ENCODE data around the gene ITGB4.
"Not testable (repeated sequence)": the region's sequence is repeated elsewhere in the genome, so short reads cannot be mapped to it uniquely, and the experiment has no call there.

Gene ITGB4

DNA sequence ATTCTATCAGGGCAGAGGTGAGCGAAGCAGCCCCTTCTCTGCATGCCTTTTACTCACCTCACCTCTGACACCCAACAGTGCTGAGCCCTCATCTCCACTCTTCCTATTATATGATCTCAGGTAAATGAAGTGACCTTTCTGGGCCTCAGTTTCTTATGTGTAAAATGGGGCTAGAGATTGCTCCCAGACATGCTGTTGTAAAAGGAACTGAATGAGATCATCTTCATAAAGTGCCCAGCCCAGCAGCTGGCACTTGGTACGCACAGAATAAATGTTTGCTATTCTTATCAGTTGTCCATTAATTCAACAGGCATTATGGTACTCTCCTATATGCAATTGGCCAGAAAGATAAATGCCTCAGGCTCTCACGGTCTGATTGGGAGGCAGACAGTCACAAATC is 48.3 kb downstream of the ITGB4 start:
- DNase-seq (ENCODE audit: low read depth, low spot score): no peak

DNA sequence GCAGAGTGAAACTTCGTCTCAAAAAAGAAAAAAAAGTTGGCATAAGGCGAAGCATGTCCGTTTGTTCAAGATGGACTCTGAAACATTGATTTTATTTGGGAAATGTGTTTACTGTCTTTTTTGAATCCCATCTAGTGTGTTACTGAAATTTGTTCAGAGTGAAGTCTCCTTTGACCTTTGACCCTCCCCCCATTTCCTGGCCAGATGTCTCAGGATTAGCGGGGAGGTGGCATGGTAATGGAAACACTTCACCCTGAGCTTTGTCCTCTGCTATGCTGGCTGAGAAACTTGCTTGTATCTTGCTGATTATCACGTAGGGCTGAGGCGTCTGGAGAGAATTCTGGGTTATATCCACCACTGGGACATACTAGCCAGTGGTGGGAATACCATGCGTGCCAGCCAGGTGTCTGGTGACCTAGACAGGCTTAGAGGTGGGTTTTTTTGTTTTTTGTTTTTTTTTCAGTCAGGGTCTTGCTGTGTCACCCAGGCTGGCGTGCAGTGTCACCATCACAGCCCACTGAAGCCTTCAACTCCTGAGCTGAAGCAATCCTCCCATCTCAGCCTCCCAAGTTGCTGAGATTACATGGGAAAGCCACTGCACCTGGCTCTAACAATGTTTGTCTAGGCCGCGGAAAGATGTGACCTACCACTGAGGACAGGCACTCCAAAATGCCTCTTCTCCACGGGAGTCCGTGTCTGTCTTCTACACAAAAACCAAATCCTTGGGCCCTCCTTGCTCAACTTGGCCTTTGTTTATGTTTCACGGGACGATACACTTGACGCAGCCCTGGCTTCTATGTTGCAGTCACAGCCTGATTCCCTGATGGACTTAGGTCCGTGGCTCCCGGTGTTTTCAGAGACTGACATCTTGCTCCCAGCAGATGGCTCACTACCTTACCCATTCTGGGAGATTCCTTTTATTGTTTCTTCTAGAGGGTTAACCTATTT is 50.3 kb downstream of the ITGB4 start:
- DNase-seq (ENCODE audit: low read depth, low spot score): no peak

DNA sequence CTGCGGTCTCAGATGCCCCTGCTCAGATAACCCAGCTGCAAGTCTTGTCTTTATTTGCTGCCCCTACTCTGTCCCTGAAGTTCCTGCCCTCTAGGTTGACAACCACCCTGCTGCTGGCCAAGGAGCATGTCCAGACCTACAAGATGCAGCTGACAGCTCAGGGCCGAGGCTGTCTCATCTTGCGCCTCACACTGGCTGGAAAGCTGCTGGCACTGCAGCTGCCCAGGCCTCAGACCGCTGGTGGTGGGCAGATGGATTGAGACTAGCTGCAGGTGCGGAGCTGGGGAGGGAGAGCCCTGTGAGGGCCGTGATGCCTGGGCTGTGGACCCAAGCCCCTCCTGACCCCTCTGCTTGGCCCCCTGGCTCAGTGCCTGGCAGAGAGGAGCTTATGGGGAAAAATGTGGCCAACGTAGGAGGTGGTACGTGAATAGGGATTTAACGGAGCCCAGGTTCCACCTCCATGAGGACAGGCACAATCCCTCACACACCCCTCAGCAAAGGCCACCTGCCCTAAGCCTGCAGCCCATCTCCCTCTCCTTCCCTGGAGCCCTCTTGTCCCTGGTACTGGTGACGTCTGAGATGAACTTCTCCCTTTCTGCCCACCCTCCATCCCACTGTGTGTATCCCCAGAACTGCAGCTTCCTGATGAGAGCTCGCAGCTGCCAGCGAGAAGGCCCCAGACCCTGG is 52.0 kb downstream of the ITGB4 start:
- no peak for DNase-seq (ENCODE audit: low read depth, low spot score)

DNA sequence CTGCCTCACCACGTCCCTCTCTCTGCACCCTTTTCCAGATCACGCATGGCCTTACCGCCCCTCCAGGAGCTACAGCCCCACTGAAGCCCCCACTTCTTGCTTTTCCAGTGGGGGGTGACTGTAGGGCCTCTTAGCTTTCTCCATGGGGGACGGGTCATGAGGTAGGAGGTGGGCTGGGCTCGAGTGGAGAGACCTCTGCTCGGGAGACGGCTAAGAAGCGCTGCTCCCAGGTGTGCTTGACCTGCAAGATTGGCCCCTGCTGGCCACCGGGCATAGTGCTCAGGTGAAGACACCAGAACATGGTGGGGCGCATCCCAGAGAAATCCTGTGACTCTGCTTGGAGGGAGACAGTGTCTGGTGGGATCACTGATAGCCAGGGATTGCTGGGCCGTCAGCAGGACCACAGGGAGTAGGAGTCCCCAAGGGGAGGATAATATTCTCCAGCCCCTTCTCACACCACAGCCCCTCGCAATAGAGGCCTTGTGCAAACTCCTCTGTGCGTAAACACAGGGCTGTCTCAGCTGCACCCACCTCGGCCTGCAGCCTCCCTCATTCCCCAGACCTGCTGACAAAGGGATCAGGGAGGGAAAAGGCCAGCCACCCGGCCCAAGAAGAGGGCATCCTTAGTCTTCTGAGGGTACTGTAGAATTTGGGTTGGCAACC is 52.7 kb downstream of the ITGB4 start:
- DNase-seq (ENCODE audit: low read depth, low spot score): no peak

DNA sequence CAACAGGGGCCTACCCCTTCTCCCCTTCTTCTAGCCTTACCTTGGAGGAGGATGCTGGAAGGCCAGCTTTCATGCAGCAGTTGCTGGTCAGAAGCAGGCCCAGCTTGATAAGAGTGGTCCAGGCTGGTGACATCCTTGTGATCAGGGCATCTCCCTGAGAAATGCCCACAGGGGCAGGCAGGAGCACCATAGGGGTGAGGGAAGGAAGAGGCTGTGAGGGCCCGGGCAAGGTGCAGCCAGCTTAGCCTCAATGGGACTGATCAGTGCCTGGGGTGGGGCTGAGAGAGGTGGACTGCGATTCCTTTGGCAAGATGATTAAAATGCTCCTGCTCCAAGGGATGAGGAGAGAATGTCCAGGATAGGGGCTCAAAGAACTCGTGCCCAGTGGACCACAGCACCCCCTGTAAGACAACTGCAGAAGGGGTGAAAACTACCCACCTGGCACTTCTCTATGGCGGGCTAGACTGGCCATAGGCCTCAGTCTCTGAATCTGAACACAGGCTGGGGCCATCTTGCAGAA is 53.3 kb downstream of the ITGB4 start:
- DNase-seq (ENCODE audit: low read depth, low spot score): no peak

DNA sequence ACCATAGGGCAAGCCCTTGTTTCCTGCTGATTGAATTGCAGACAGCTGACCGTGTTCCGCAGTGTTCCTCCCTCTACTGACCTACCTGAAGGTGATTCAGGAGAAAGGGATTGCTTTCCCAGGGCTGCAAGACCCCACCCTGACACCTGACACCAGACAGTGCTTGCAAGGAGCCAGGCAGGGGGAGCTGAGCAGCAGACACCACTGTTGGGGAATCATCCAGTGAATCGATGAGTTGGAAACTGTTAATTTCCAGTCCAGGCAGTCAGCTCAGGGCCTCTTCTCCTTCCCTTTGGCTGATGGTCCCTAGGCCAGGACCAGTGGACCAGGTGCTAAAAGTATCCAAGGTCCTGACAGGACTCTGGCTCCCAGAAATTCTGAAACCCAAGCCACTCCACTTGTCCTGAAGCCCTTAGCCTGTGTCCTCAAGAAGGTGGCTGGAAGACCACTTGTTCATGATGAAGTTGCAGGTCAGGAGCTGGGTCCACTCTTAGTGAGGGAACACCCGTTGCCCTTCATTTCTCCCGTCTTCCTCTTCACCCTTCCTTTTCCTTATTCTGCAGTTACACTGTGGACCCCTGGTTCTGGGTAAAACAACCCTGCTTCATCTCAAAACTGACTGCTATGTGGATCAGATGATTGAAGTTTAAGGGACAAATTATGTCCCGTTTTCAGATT is 53.9 kb downstream of the ITGB4 start:
- DNase-seq (ENCODE audit: low read depth, low spot score): no peak

DNA sequence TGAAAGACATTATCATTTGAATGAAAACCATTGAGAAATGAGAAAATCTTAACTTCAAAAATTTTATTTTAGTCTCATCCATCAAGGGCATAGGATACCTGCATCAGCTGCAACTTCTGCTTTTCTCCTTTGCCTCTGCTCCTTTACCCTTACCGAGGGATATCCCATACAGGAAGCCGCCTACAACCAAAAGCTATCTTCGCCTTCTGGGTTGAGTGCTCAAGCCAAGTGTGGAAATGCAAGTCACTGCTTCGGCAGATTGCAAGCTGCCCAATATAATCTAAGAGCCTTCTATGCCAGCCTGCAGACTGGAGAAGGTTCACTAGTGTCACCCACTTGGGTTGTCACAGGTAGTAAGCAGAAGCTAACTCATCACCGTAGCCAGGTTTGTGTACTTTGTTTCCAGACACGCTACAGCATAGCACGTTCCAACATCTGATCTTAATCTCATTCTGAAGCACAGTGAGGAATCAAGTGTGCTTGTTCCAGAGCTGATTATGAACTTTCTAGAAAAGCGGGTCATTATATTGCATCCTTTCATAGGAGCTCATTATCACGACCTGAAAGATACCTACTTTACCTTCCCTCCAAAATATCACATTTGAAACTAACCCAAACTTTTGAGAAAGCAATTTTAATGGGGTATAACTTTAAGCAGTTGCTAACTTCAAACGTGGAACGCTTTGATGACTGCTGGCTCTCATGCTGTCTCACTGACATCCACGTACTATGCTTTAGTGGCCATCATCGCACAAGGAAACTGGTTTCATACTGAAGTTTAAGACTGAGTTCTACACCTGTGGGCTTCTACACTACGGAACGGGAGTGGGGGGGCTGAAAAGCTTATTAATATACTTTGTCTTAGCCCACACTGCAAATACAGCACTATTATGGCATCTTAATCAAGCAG is 55.4 kb downstream of the ITGB4 start:
- no peak for DNase-seq (ENCODE audit: low read depth, low spot score)

DNA sequence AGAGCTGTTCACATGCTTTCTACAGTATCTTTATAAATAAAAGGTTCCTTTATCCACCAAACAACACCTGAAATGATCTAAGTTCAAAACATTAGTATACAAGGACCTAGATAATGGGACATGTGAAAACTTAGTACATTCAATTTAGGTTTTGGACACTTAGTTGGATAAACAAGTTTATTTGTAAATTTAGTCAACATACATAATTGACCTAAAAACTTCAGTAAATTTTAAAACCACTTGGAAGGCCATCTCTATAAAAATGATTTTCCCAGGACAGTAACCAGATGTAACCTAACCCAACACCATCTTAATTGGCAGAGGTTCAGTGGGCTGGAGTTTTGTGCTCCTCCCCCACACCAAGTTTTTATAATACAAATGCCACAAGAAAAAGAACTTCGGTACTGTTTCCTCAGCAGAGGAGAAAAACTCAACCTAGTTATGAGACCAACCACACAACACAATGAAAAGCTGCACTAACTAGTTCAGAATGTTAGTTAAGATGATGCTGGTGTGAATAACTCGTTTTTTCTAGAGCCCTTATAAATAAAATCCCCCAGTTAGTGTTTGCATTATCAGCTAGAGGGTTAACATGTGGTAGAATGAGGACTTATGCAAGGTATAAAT is 56.1 kb downstream of the ITGB4 start:
- no peak for DNase-seq (ENCODE audit: low read depth, low spot score)

DNA sequence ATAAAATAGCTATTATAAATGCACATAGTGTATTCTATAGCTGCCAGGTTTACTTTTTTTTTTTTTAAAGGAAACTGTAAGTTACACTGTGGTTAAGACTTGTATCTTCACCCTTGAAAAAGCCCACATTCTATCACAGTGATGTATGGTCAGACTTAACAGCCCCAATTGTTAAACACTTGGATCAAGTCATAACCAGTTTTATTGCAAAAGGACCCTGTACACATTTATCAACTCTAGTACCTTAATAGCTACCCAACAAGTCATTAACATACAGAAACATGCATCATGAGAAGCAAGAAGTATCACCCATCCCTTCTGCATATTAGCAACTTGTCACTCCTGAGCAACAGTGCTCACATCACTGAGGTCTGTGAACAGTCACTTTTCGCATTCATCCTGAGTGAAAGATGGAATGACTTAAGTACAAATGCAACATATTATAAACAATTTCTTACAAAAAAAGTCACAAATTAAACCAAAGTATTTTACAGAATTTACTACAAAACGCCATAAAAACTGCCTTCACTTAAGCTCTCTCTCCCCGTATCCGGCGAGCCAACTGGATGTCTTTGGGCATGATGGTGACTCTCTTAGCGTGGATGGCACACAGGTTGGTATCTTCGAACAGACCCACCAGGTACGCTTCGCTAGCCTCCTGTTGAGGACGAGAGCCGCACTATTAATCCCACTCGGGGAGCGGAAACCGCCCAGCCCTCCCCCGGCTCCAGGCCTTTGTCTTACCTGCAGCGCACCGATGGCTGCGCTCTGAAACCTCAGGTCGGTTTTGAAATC is 57.0 kb downstream of the ITGB4 start:
- not testable (repeated sequence) for DNase-seq (ENCODE audit: low read depth, low spot score)

DNA sequence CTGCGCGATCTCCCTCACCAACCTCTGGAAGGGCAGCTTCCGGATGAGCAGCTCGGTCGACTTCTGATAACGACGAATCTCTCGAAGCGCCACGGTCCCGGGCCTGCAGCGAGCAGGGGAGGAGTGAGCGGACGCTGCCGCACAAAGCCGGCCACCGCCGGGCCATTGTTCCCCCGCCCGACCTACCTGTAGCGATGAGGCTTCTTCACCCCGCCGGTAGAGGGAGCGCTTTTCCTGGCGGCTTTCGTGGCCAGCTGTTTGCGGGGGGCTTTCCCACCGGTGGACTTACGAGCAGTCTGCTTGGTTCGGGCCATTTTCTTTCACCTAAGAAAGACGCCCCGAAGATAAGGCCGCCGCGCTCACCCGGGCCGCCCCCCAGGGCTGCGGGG is 57.6 kb downstream of the ITGB4 start:
- DNase-seq (ENCODE audit: low read depth, low spot score): no peak

DNA sequence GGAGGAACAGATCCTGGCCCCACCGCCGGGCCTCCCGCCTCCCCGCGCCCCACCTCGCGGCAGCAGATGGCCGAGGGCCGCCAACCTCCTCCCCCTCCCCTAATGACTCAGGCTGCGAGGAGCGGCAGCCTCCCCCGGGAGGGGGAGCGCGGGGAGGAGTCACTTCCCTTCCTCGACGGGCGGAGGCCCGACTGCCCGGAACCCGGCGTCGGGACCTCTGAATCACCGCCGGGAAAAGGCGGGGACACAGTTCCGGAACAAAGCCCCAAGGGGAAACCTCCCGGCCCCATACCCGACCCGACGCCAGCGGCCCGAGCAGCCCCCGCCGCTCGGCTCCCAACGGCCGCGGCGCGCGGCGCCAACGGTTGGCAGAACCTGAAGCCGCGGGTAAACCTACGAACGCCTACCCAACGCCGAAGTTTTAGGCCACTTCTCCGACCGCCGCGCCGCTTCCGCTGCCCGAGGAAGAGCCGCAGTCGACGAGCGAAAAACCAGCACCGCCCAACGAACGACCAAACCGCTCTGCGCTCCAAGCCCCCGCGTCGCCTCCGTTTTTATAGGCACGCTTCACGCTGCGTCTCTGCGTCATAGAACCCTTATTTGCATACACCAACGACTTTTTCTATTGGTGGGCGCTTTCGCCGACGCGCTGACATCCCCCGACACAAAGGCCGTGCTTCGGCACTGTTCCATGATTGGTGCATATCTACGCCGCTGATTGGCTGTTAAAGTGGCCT is 58.2 kb downstream of the ITGB4 start:
- DNase-seq (ENCODE audit: low read depth, low spot score): peak; percentile 91

DNA sequence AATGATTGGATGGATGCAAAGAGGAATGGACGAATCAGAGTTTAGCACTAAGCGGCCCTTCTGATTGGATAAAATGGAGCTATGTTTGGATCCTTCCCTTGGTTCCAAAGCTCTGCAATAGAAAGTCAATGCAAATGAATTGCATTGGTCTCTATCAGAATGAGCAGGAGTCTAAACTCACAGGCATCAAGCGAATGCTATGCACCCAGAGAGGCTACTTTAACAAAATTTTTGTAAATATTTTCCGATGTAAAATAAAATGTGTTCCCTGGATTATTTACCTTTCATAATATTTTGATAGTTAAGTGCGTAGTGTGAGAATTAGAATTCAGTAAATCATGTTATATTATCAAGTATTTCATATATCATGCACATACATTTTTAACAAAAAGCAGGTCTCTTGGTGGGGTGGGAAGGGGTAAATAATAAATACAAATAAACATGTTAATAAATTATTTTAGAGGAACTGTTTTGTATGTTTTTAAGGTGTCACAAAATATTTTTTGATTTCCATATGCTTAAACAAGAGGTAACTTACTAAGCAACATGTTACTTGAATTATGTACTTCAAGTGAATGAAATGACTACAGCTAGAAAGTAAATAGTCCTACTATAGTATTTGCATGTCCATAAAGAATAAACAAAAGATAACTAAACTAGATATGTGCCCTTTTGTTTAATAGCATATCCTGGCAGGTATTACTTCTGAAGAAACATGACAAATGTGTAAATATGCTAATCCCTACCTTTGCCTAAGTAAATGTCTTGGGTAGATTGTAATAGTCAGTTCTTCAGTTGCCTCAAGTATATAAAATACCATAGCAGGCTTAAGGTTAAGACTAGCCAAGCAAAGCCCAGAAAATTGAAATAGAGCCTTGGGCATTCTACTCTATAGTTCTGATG is 59.0 kb downstream of the ITGB4 start:
- no peak for DNase-seq (ENCODE audit: low read depth, low spot score)

DNA sequence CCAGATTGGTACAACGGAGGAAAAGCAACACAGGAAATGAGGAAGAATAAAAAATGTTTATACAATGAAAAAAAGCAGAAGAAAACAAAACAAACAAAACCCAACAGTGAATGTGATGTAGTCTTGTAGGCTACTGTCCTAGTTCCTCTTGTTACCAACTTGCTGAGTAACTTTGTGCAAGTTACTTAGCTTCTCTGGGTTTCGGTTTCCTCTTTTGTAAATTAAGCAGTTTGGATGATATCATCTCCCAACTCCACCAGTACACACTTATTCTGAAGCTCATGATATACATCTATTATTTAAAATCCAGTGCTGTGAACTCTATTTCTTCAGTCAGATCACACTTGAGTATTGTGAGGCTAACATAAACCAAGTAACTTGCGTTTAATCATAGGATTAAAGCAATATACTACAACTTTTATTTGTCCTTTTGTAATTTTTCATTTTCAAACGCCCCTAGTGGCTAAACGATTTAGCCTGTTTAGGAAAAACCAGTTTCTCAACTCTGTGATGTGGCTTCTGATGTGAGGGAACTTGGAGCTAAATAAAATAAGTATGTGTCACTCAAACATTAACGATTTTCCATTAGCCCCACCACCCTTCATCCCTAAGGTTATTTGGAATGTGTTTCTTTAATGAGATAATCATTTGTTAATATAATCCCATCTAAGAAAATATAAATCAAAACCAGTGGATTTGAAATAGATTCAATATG is 62.0 kb downstream of the ITGB4 start:
- DNase-seq (ENCODE audit: low read depth, low spot score): no peak

DNA sequence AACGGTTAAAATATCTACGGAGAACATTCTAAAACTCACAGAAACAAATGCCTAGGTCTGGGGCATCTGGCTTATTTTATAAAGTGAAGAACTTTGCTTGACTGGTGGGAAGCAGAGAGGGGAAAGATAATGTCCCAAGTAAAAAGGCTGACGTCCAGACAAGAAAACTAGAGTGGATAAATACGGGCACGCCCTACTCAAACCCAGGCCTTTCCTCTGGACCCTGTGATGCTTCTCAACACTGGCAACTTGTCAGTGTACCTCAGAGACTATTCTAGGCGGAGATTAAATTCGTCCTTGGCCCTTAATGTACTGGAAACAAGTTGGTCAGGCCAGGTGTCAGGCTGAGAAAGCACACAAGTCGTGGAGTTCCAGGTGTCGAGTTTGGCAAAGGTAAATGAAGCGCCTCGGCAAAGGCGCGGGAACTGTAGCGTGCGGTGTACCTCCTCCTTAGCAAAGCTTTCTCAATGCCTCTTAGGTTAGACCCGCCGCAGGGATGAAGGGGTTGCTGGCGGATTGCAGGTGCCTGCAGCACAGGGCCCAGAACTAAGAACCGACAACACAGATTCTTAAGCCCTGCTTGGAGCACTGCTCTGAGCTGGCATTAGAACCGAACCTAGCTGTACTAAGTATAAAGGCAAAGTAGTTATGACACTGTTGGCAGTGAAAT is 62.7 kb downstream of the ITGB4 start:
- DNase-seq (ENCODE audit: low read depth, low spot score): no peak

DNA sequence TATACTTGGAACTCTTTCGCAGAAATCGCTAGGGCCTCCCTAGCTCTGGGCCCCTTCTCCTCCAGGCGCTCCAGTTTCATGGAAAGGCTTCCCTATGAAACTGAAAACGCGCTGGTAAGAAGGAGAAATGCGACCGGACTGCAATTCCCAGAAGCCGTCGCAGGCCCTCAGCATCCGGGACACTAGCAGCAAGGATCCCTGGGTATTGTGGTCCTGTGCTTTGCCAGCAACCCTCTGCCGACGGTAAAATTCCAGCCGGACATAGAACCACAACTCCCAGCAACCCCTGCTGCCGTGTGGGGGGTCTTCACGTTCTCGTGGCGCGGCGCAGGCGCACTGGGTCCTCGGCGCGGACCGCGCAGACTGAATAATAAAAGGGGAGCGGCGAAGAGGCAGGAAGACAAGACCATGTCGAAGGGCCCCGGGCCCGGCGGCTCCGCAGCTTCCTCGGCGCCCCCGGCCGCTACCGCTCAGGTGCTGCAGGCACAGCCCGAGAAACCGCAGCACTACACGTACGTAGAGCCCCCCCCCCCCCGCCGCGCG is 63.3 kb downstream of the ITGB4 start, which contains the start of gene UNK:
UNK (plus strand) TSS at position 334 of the 543 bp plus-strand sequence; CDS start at position 409, 75 bp downstream.
- DNase-seq (ENCODE audit: low read depth, low spot score): peak; percentile 96

Measured in activated CD4-positive, CD25-positive, alpha-beta regulatory T cell treated with anti-CD3 and anti-CD28 coated beads, Interleukin-2, amount 50 U/mL, for 16 hours (primary cell).